Stimulated activated CD8-positive, alpha-beta memory T cell treated with anti-CD3 and anti-CD28 coated beads, Interleukin-12 subunit alpha, Interleukin-12 subunit beta, amount 100 ng/mL, for 24 hours (primary cell): Measurements from ENCODE around the gene LRRC3.

Experiments
- DNase-seq: peaks from one replicate; pipeline ENCODE4 v3.0.0-alpha.2; 2020; ENCODE audit errors: extremely low read depth

The LRRC3 gene

GRCh38 chr21:44438531-44439210, 16.6 kb upstream of the LRRC3 start:
- no peak for DNase-seq

- DNase-seq = no peak
Measured at GRCh38 chr21:44439211-44439600, 16.1 kb upstream of the LRRC3 start.

DNA sequence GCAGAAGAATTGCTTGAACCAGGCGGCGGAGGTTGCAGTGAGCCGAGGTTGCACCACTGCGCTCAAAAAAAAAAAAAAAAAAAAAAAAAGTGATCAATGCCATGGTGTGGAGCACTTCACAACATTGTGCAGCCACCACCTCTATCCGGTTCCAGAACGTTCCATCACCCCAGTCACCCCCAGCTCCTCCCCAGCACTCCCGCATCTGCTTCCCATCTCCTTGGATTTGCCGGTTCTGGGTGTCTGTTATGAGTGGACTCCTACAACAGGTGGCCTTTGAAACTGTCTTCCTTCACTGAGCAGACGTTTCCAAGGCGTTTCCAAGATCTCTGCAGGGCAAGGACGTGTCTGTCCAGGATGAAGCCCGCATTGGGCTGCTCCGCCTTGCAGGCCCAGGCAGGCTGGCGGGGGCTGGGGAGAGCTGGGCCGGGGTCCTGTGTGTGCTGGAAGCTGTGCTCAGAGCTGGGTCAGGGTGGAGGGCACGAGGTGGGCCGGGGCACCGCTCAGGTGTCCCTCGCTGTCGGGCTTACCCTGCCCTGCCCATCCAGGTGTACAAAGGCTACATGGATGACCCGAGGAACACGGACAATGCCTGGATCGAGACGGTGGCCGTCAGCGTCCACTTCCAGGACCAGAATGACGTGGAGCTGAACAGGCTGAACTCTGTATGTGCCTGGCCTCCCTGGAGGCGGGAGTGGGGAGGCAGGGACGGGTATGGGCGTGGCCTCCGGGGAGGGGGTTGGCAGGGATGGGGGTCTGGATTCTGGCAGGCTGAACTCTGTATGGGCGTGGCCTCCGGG, 14.9 kb upstream of the LRRC3 start:
- no peak for DNase-seq

DNA sequence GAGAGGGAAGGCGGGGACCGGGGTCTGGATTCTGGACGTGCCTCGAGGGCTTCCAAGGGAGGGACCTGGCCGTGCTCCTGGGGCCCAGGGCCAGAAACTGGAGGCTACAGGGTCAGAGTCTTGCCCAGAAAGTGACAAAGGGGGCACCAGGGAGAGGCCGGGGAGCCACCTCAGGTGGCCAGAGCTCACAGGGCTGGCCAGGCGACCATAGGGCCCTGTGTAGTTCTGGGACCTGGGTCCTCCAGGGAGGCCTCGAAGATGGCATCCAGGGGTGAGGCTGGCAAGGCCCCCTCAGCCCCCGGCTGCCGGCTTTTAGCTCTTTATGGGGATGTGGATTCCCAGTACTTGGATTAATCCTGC, 14.3 kb upstream of the LRRC3 start:
- no peak for DNase-seq

DNA sequence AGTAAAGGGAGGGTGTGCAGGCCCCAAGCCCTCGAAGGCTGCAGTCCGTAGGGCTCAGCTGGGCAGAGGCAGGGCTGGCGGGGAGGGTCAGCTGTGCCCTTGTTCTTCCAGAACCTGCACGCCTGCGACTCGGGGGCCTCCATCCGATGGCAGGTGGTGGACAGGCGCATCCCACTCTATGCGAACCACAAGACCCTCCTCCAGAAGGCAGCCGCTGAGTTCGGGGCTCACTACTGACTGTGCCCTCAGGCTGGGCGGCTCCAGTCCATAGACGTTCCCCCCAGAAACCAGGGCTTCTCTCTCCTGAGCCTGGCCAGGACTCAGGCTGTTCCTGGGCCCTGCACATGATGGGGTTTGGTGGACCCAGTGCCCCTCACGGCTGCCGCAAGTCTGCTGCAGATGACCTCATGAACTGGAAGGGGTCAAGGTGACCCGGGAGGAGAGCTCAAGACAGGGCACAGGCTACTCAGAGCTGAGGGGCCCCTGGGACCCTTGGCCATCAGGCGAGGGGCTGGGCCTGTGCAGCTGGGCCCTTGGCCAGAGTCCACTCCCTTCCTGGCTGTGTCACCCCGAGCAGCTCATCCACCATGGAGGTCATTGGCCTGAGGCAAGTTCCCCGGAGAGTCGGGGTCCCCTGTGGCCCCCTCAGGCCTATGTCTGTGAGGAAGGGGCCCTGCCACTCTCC, 13.6 kb upstream of the LRRC3 start:
- no peak for DNase-seq

- DNase-seq = no peak
Measured at GRCh38 chr21:44442266-44443125, 12.8 kb upstream of the LRRC3 start.

DNA sequence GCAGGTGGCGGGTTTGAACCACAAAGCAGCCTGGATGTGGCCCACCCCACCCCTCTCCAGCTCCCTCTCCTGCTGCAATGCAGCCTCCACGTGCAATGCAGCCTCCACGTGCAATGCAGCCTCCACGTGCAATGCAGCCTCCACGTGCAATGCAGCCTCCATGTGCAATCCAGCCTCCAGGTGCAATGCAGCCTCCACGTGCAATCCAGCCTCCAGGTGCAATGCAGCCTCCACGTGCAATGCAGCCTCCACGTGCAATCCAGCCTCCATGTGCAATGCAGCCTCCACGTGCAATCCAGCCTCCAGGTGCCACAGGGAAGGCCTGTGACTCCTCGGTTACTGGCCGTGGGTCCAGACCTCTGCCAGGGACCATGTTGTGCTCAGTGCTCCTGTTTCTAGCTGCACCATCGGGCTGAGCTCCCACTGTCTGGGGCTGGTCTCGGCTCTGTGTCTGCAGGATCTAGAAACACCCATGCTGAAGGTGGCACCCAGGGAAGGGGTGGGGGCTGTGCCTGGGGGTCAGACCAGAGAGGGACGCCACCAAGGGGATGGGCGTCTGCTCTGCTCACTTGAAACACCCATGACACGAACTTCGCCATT, 11.9 kb upstream of the LRRC3 start:
- no peak for DNase-seq

- no peak for DNase-seq
Measured at GRCh38 chr21:44443891-44444285, 11.4 kb upstream of the LRRC3 start.

- DNase-seq = no peak
Measured at GRCh38 chr21:44444286-44444931, 10.9 kb upstream of the LRRC3 start.

DNA sequence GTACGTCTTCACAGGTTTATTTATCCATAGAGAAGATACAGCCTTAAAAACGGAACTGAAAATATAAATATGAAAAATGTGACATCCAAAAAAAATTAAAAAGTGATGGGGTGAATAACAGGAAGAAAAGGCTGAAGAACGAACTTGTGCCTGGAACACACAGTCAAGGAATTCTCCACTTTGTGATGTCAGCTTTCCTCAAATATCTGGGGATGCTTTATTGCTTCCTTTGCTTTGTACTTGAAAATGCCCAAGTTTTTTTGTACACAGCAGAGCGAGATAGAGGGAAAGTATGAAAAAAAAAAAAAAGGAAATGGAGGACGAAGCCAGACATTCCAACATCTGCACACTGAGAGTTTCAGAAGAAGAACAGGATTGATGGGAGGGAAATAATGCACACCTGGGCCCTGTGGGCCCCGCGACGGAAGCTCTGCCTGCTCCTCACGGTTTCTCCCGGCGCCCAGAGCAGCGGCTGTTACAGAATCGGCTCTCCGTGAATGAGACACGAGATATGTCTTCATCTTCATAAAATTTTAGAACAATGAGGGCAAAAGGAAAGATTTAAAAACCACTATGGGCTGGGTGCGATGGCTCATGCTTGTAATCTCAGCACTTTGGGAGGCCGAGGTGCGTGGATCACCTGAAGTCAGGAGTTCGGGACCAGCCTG, 10.0 kb upstream of the LRRC3 start:
- no peak for DNase-seq

- DNase-seq = no peak
Measured at GRCh38 chr21:44448651-44449131, 6.6 kb upstream of the LRRC3 start.

- no peak for DNase-seq
Measured at GRCh38 chr21:44449473-44450363, 5.6 kb upstream of the LRRC3 start.

DNA sequence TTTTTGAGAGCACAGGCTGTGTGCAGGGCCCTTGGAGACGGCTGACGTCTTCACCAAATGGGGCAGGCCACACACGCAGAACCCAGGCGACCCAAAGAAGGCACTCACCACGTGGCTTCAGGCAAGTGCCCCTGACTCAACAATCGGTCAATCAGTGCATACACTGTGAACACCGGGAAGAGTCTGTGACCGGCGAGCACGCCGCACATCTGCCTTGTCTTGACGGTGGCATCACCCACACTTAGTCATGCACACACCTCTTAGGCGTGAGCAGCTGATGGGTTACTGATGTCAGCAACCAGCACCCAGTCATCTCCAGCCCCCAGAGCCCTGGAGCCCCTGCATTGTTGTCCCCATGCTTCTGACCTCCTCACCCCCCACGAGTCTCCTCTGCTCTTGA, 4.9 kb upstream of the LRRC3 start:
- DNase-seq = no peak

DNA sequence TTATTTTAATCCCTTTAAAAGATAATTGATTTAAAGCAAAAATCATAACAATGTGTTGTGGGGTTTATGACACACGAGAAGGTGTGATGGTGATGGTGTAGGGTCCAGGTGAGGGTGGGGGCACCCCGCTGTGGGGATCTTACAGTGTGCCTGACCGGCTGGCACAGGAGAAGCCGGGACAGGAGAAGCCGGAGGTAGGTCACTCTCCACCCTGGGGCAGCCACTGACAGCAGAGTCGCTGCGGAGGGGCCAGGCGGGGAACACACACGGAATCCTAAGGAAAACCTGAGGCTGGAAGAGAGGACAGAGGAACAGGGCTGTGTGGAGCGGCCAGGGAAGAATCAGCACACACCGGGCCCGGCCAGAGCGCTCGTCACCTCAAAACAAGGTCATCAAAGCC, 4.3 kb upstream of the LRRC3 start:
- DNase-seq = no peak

DNA sequence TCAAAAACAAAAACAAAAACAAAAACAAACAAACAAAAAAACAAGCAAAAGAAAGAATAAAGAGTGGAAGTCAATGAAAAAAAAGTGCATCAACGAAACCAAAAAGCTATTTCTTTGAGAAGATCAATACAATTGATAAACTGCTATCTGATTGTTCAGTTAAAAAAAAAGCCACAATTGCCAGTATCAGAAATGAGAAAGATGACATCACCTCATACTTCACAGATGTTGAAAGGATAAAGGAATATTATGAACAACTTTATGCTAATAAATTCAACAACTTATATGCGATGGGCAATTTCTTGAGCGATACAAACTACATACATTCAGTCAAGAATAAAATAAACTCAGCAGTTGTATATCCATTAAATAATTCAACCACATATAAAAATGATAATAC, 2.2 kb upstream of the LRRC3 start:
- DNase-seq = no peak

DNA sequence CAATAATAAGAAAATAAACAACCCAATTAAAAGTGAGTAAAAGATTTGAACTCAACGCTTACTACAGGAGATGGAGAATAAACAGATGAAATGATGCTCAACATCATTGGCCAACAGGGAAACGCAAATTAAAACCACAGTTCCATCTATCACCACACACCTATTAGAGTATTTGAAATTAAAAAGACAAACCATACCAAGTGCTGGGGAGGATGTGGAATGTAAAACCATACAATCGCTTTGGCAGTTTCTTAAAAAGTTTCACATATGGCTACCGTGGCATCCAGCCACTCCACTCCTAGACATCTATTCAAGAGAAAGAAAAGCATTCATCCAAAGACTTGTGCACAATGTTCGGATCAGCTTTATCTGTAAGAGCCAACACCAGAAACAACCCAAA, 1.3 kb upstream of the LRRC3 start:
- no peak for DNase-seq

GRCh38 chr21:44455524-44456213, 359 bp downstream of the LRRC3 start:
- DNase-seq = no peak

GRCh38 chr21:44456214-44456914, 1.1 kb downstream of the LRRC3 start:
- DNase-seq = no peak
